H1 (cell line): Measurements from ENCODE around the gene CSNK2B. TPM values are rescaled to one million over a fixed set of nuclear protein-coding genes. Genes with fewer than 3 reads are reported as not detected.

Experiments
- CTCF ChIA-PET: fragments of 300-600 bp; sonication (Branson Sonifier 250); formaldehyde crosslinking; loops from one replicate; lab custom pipeline; 2021; ENCODE audit not compliant: partially characterized antibody; lab: Charles Lee
- POLR2A ChIA-PET: fragments of 300-600 bp; sonication (Branson Sonifier 250); formaldehyde crosslinking; loops from one replicate; lab custom pipeline; 2021; ENCODE audit warnings: inconsistent platforms; ENCODE audit not compliant: partially characterized antibody; lab: Charles Lee
- DNase-seq, 2 experiments: peaks; one replicate each; pipeline versions ENCODE4 v3.0.0 to v3.0.0-alpha.2; 2010 to 2022; ENCODE audit warnings: low spot score in 2 of 2, low read depth in 1 of 2, mixed read lengths in 1 of 2
- FAIRE-seq: peaks from 2 replicates; lab custom pipeline; 2011; peaks lifted over from hg19 to GRCh38; lab: Jason Lieb, UNC
- H2AFZ ChIP-seq: 2 replicates; pipeline ENCODE4 v1.8.1; 2012; ENCODE audit warnings: low read length, inconsistent platforms
- H2AK5ac ChIP-seq: 2 replicates; pipeline ENCODE4 v1.6.1; 2013; ENCODE audit warnings: low read depth, low read length
- H2BK120ac ChIP-seq: replicated peaks from 2 replicates; pipeline ENCODE3; 2013; ENCODE audit warnings: low read depth, low read length, inconsistent platforms
- H2BK12ac ChIP-seq: 2 replicates; pipeline ENCODE4 v1.6.1; 2013; ENCODE audit warnings: low read depth, low read length
- H2BK15ac ChIP-seq: 2 replicates; pipeline ENCODE4 v1.6.1; 2013; ENCODE audit warnings: low read length
- H2BK20ac ChIP-seq: 2 replicates; pipeline ENCODE4 v1.6.1; 2013; ENCODE audit warnings: low read length
- H2BK5ac ChIP-seq: 2 replicates; pipeline ENCODE4 v1.6.1; 2013; ENCODE audit warnings: low read depth, low read length
- H3K14ac ChIP-seq: 2 replicates; pipeline ENCODE4 v1.6.1; 2013; ENCODE audit warnings: inconsistent platforms; ENCODE audit not compliant: insufficient read length
- H3K18ac ChIP-seq: 2 replicates; pipeline ENCODE4 v1.6.1; 2013; ENCODE audit warnings: low read length; ENCODE audit errors: extremely low read depth
- H3K23ac ChIP-seq: 2 replicates; pipeline ENCODE4 v1.6.1; 2013; ENCODE audit warnings: inconsistent platforms; ENCODE audit not compliant: insufficient read length
- H3K23me2 ChIP-seq: 2 replicates; pipeline ENCODE4 v1.6.1; 2013; ENCODE audit warnings: low read depth, low read length
- H3K27ac ChIP-seq: 2 replicates; pipeline ENCODE4 v1.6.1; 2011; ENCODE audit warnings: low read depth, low read length, inconsistent platforms
- H3K27me3 ChIP-seq, 4 experiments: replicated peaks in 1 of 4; 1 replicate in 1 of 4; 2 replicates in 3 of 4; pipeline versions ENCODE4 v1.6.1 to v1.8.1; 2011 to 2013; ENCODE audit warnings: low read length in 3 of 4, mild to moderate bottlenecking in 3 of 4, inconsistent platforms in 2 of 4, mixed read lengths in 2 of 4, moderate library complexity in 1 of 4; ENCODE audit not compliant: control insufficient read depth in 3 of 4, insufficient read depth in 3 of 4; ENCODE audit errors: extremely low read depth in 1 of 4
- H3K36me3 ChIP-seq, 4 experiments: 2 replicates each; pipeline versions ENCODE4 v1.6.1 to v1.8.1; 2011 to 2013; ENCODE audit warnings: mild to moderate bottlenecking in 4 of 4, low read length in 3 of 4, moderate library complexity in 2 of 4, control low read depth in 1 of 4, inconsistent platforms in 1 of 4; ENCODE audit not compliant: insufficient read depth in 4 of 4, control insufficient read depth in 2 of 4
- H3K4ac ChIP-seq: replicated peaks from 2 replicates; pipeline ENCODE3; 2013; ENCODE audit warnings: low read length, low read depth, mixed read lengths, inconsistent platforms; ENCODE audit not compliant: insufficient read length
- H3K4me1 ChIP-seq, 4 experiments: replicated peaks in 1 of 4; 1 replicate in 1 of 4; 2 replicates in 3 of 4; pipeline versions ENCODE4 v1.6.1 to v1.8.1; 2011 to 2013; ENCODE audit warnings: low read length in 3 of 4, inconsistent platforms in 2 of 4, mixed read lengths in 1 of 4; ENCODE audit not compliant: insufficient read depth in 4 of 4, control insufficient read depth in 3 of 4
- H3K4me2 ChIP-seq, 2 experiments: 2 replicates each; pipeline versions ENCODE4 v1.6.1 to v1.8.1; 2011 to 2013; ENCODE audit warnings: low read depth in 2 of 2, low read length in 2 of 2, control low read depth in 1 of 2, inconsistent platforms in 1 of 2, mild to moderate bottlenecking in 1 of 2; ENCODE audit not compliant: insufficient read depth in 1 of 2
- H3K4me3 ChIP-seq, 4 experiments: fragments of 200-600, 300-600 bp in 1 of 4; sonication (generic), shearing (Covaris generic), sonication (Bioruptor Twin) in 1 of 4; 2 replicates each; pipeline versions ENCODE4 v1.5.1 to v1.8.1; 2011 to 2016; ENCODE audit warnings: low read length in 4 of 4, low read depth in 3 of 4, control low read depth in 2 of 4, inconsistent platforms in 2 of 4, mild to moderate bottlenecking in 2 of 4, mixed read lengths in 1 of 4, moderate library complexity in 1 of 4; ENCODE audit not compliant: insufficient read depth in 2 of 4; ENCODE audit errors: extremely low read depth in 1 of 4
- H3K56ac ChIP-seq: replicated peaks from 2 replicates; pipeline ENCODE3; 2013; ENCODE audit warnings: low read depth, mild to moderate bottlenecking, mixed read lengths, low read length, inconsistent platforms; ENCODE audit not compliant: insufficient read length
- H3K79me1 ChIP-seq: 2 replicates; pipeline ENCODE4 v1.6.1; 2013; ENCODE audit warnings: low read depth, low read length, control low read depth
- H3K79me2 ChIP-seq, 2 experiments: 2 replicates each; pipeline versions ENCODE4 v1.6.1 to v1.8.1; 2012 to 2013; ENCODE audit warnings: low read length in 2 of 2, mild to moderate bottlenecking in 2 of 2, inconsistent platforms in 1 of 2; ENCODE audit not compliant: insufficient read depth in 2 of 2, control insufficient read depth in 1 of 2
- H3K9ac ChIP-seq, 4 experiments: replicated peaks in 1 of 4; 1 replicate in 1 of 4; 2 replicates in 3 of 4; pipeline versions ENCODE4 v1.6.1 to v1.8.1; 2011 to 2013; ENCODE audit warnings: low read depth in 3 of 4, low read length in 3 of 4, control low read depth in 2 of 4, mild to moderate bottlenecking in 2 of 4, moderate library complexity in 2 of 4, inconsistent platforms in 1 of 4; ENCODE audit errors: extremely low read depth in 1 of 4
- H3K9me3 ChIP-seq, 2 experiments: 2 replicates each; pipeline versions ENCODE4 v1.6.1 to v1.8.1; 2012 to 2013; ENCODE audit warnings: mild to moderate bottlenecking in 2 of 2, moderate library complexity in 2 of 2, control low read depth in 1 of 2, inconsistent platforms in 1 of 2, low read depth in 1 of 2, low read length in 1 of 2, mixed read lengths in 1 of 2; ENCODE audit not compliant: insufficient read depth in 2 of 2
- H4K20me1 ChIP-seq, 2 experiments: replicated peaks in 1 of 2; 2 replicates each; pipeline versions ENCODE3 to v1.8.1; 2011 to 2013; ENCODE audit warnings: inconsistent platforms in 2 of 2, low read length in 2 of 2, mild to moderate bottlenecking in 1 of 2; ENCODE audit not compliant: insufficient read depth in 2 of 2, control insufficient read depth in 1 of 2
- H4K5ac ChIP-seq: 2 replicates; pipeline ENCODE4 v1.6.1; 2013; ENCODE audit warnings: low read length, low read depth, mixed read lengths, inconsistent platforms; ENCODE audit not compliant: insufficient read length
- H4K8ac ChIP-seq: 2 replicates; pipeline ENCODE4 v1.8.0; 2013; ENCODE audit warnings: mild to moderate bottlenecking, moderate library complexity, low read length, inconsistent platforms; ENCODE audit not compliant: insufficient read depth; ENCODE audit errors: extremely low read depth
- H4K91ac ChIP-seq: replicated peaks from 2 replicates; pipeline ENCODE3; 2013; ENCODE audit warnings: low read length, mixed read lengths, inconsistent platforms; ENCODE audit not compliant: insufficient read length
- CBX5 ChIP-seq: fragments of 300-800, 300-1000 bp; sonication (generic); IDR thresholded peaks from 2 replicates; pipeline ENCODE4 v1.7.1; 2016; ENCODE audit warnings: antibody characterized with exemption, low read length, low read depth
- CREB1 ChIP-seq: IDR thresholded peaks from 2 replicates; pipeline ENCODE4 v1.6.1; 2012; ENCODE audit warnings: inconsistent platforms
- CTCF ChIP-seq, 3 experiments: IDR thresholded peaks; 1 replicate in 2 of 3; 2 replicates in 1 of 3; pipeline versions ENCODE4 v1.5.1 to v1.6.1; 2011; ENCODE audit warnings: low read length in 3 of 3, mild to moderate bottlenecking in 3 of 3, inconsistent platforms in 2 of 3, low read depth in 1 of 3, moderate library complexity in 1 of 3; ENCODE audit not compliant: insufficient read depth in 1 of 3; ENCODE audit errors: control extremely low read depth in 1 of 3
- EGR1 ChIP-seq: IDR thresholded peaks from 2 replicates; pipeline ENCODE4 v1.6.1; 2011; ENCODE audit warnings: low read depth, low read length, borderline replicate concordance
- MAX ChIP-seq: IDR thresholded peaks from 2 replicates; pipeline ENCODE4 v1.6.1; 2012; ENCODE audit warnings: inconsistent platforms
- RAD21 ChIP-seq, 2 experiments: IDR thresholded peaks in 1 of 2; conservative IDR thresholded peaks in 1 of 2; 2 replicates each; pipeline ENCODE4 v1.6.1; 2011; ENCODE audit warnings: low read depth in 2 of 2, low read length in 2 of 2, improper control_type of control experiment in 1 of 2, inconsistent platforms in 1 of 2, mild to moderate bottlenecking in 1 of 2, moderate library complexity in 1 of 2
- TEAD4 ChIP-seq: IDR thresholded peaks from 2 replicates; pipeline ENCODE4 v1.6.1; 2012; ENCODE audit warnings: low read depth, low read length, inconsistent platforms, mixed read lengths
- YY1 ChIP-seq: IDR thresholded peaks from 2 replicates; pipeline ENCODE4 v1.6.1; 2011; ENCODE audit warnings: low read depth, mild to moderate bottlenecking, low read length
- WGBS, 2 experiments: shearing (Covaris generic) in 1 of 2; methylation state at CpG; one replicate each; pipeline versions ENCODE4 v1.1.6 to v1.1.7; 2013 to 2015; ENCODE audit warnings: low lambda C conversion rate in 2 of 2, mixed read lengths in 2 of 2, inconsistent platforms in 1 of 2, low coverage in 1 of 2, missing lambda C conversion rate in 1 of 2; ENCODE audit not compliant: insufficient replicate concordance in 2 of 2, insufficient coverage in 1 of 2, insufficient read length in 1 of 2; ENCODE audit errors: extremely low coverage in 1 of 2, missing lambda C conversion rate in 1 of 2; 5-methylcytosine and 5-hydroxymethylcytosine counted together
- polyA plus RNA-seq, 7 experiments: library from polyadenylated mRNA; depleted of rRNA in 3 of 7; stranded (reverse) in 5 of 7; unstranded in 2 of 7; fragments of >200 nt in 5 of 7; fragments of 200-250 nt in 2 of 7; gene quantifications; 1 replicate in 5 of 7; 2 replicates in 1 of 7; 4 replicates in 1 of 7; pipeline versions ENCODE4 v1.2.1 to v1.2.3, GENCODE V29; 2011 to 2013; ENCODE audit warnings: missing spikeins in 2 of 7, mixed read lengths in 2 of 7
- total RNA-seq: library from RNA; stranded (reverse); fragmentation: NEBNext Ultra II Directional; extraction: Animal tissue kit (Norgen Biotek cat#: 25700); gene quantifications from 2 replicates; pipeline ENCODE4 v1.2.1, GENCODE V29; 2021

Gene CSNK2B
- total and polyA plus RNA-seq, 2 of the 8 experiments (the other 6 are each of a cell fraction or from before 2014, with no cell fraction given): 169 to 208 TPM

GRCh38 chr6:31717499-31718222 lies 51.8 kb downstream of the CSNK2B start:
- Histone ChIP-seq H2AFZ (0 out of 2 replicates have a peak overlapping the region, but pooled peaks have one; percentile 43), H3K9me3 (no peaks in the 10 kb centered on the region), H4K5ac (peak overlapping the region; percentile 51), H3K4ac (no peak overlapping the region), H3K23ac (no peak overlapping the region), H4K91ac (no peak overlapping the region), H3K79me1 (no peaks in the 10 kb centered on the region), H3K14ac (no peak overlapping the region), H3K36me3 (no peaks in the 10 kb centered on the region), H4K8ac (no peak overlapping the region), H3K18ac (no peak overlapping the region), H2BK12ac (no peak overlapping the region), H3K4me3 (0 out of 8 replicates have a peak overlapping the region, but pooled peaks of 1 of the 4 experiments have one; percentile 9), H2BK5ac (no peak overlapping the region), H3K4me2 (0 out of 4 replicates have a peak overlapping the region, but pooled peaks of 1 of the 2 experiments have one; percentile 45), H3K9ac (no peak overlapping the region), H3K27ac (no peak overlapping the region), H2BK20ac (no peak overlapping the region), H3K4me1 (peaks cover 11 to 29% (median 27%) of the 10 kb centered on the region in 4 experiments), H2AK5ac (no peak overlapping the region), H3K79me2 (no peaks in the 10 kb centered on the region), H3K23me2 (no peaks in the 10 kb centered on the region), H3K27me3 (no peaks in the 10 kb centered on the region; a peak in 1 of 7 replicates), H2BK120ac (no peak overlapping the region), H2BK15ac (no peak overlapping the region), H3K56ac (no peak overlapping the region), H4K20me1 (no peaks in the 10 kb centered on the region)
- WGBS, 2 experiments: 63% methylated on average over 10 of the region's 10 CpGs; no CpG with 5 or more reads in 1 of the 2 experiments
- no peak for DNase-seq
- ChIA-PET CTCF (interaction anchor here (0.7 to 1.5 kb wide), 8 partner anchors 10 to 72 kb away, joined by 3 to 5 read pairs (median 3); partner anchors contain the start of gene LY6G5B), POLR2A (interaction anchor here (3.5 to 4.7 kb wide), 3 partner anchors 12 to 22 kb away, joined by 10 to 36 read pairs (median 19); partner anchors contain the start of genes ABHD16A, DDAH2 and MSH5)
- FAIRE-seq: no peak
- TF ChIP-seq YY1: peak; percentile 34; the same call in 1 of the 2 replicates
- no peak for TF ChIP-seq TEAD4
- TF ChIP-seq MAX: peak; percentile 83
- peak; percentile 51; the same call in 1 of the 2 replicates for TF ChIP-seq CREB1
- peak; percentile 50 to 56; a peak in 3 of 4 replicates for TF ChIP-seq RAD21 (IDR thresholded peaks at IDR 0.05 in 1 of 2, conservative IDR thresholded peaks at IDR 0.05 in 1 of 2; ENCODE audit: low read depth in 2 of 2, low read length in 2 of 2)
- peak; percentile 52 to 74 (median 72); a peak in 3 of 4 replicates for TF ChIP-seq CTCF (IDR thresholded peaks at IDR 0.05; ENCODE audit: control extremely low read depth in 1 of 3, insufficient read depth in 1 of 3, low read depth in 1 of 3, low read length in 3 of 3)
- TF ChIP-seq EGR1: 0 out of 2 replicates have a peak, but pooled peaks have one; percentile 12
- TF ChIP-seq CBX5: no peak
